ENCODE measurements around the gene PHF8.

DNA sequence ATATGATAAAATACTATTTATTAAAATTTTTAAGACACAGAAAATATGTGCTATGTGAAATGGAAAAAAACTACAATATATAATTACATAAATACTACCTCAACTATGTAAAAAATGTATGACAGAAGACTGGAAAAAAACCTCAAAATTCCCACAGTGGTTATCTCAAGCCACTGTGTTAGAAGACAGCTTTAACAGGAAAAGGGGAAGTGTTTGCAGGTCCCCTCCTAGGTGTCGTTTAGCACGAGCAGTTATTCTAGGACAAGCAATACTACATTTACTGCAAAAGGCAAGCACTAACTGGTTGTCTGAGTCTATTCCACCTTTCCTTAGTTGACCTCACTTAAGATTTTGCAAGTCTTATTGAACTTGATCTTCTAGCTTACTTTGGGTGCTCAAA, 44.9 kb upstream of the PHF8 start:
- TF ChIP-seq, protein P1, sequence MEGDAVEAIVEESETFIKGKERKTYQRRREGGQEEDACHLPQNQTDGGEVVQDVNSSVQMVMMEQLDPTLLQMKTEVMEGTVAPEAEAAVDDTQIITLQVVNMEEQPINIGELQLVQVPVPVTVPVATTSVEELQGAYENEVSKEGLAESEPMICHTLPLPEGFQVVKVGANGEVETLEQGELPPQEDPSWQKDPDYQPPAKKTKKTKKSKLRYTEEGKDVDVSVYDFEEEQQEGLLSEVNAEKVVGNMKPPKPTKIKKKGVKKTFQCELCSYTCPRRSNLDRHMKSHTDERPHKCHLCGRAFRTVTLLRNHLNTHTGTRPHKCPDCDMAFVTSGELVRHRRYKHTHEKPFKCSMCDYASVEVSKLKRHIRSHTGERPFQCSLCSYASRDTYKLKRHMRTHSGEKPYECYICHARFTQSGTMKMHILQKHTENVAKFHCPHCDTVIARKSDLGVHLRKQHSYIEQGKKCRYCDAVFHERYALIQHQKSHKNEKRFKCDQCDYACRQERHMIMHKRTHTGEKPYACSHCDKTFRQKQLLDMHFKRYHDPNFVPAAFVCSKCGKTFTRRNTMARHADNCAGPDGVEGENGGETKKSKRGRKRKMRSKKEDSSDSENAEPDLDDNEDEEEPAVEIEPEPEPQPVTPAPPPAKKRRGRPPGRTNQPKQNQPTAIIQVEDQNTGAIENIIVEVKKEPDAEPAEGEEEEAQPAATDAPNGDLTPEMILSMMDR (IDR thresholded peaks at IDR 0.05): no peak
- no peak for TF ChIP-seq POLR2A (IDR thresholded peaks at IDR 0.05)

All from tibial nerve (tissue), 3 donors.